Activated B cell treated with CpG ODN at 0.5 μM for 24 hours (primary cell): ENCODE data around the gene PARVB. TPM values are rescaled to one million over a fixed set of nuclear protein-coding genes. Genes with fewer than 3 reads are reported as not detected.

ENCODE experiments used
- ATAC-seq: fragments of 200-7000 bp; cut with Tn5 transposase; one replicate; pipeline ENCODE4 v1.10.0; 2021; ENCODE audit warnings: low read depth, mild to moderate bottlenecking, moderate library complexity
- CTCF ChIA-PET: fragments of 350-600 bp; sonication (Branson Sonifier 250); formaldehyde crosslinking; loops from one replicate; lab custom pipeline; 2021; ENCODE audit warnings: antibody characterized with exemption; lab: Charles Lee
- POLR2A ChIA-PET: fragments of 350-600 bp; sonication (Branson Sonifier 250); formaldehyde crosslinking; loops from one replicate; lab custom pipeline; 2021; ENCODE audit warnings: antibody characterized with exemption; lab: Charles Lee
- DNase-seq: peaks from one replicate; pipeline ENCODE4 v3.0.0; 2022
- H3K27ac Mint-ChIP-seq: one replicate; pipeline ENCODE4 v1.8.0; 2020; ENCODE audit warnings: mixed read lengths
- H3K27me3 Mint-ChIP-seq: one replicate; pipeline ENCODE4 v1.8.0; 2021; ENCODE audit warnings: mixed read lengths
- H3K36me3 Mint-ChIP-seq: one replicate; pipeline ENCODE4 v1.8.0; 2021; ENCODE audit warnings: low read depth, mixed read lengths
- H3K4me1 Mint-ChIP-seq: one replicate; pipeline ENCODE4 v1.8.0; 2021; ENCODE audit warnings: mixed read lengths
- H3K4me3 Mint-ChIP-seq: one replicate; pipeline ENCODE4 v1.8.0; 2020; ENCODE audit warnings: mild to moderate bottlenecking, mixed read lengths
- H3K9me3 Mint-ChIP-seq: one replicate; pipeline ENCODE4 v1.8.0; 2020; ENCODE audit warnings: mixed read lengths
- CTCF ChIP-seq: fragments of 200-600 bp; IDR thresholded peaks from one replicate; pipeline ENCODE4 v1.8.0; 2022; ENCODE audit warnings: antibody characterized with exemption, mild to moderate bottlenecking
- intact Hi-C: fragments of 100-400 bp; cut with micrococcal nuclease; formaldehyde crosslinking; loops from one replicate; pipeline ENCODE4 v1.15.1; 2024
- total RNA-seq: library from RNA; stranded (reverse); gene quantifications from 2 replicates; pipeline ENCODE4 v1.2.3, GENCODE V29; 2022

Gene PARVB
- total RNA-seq, 1 donor from 2014 or later = 53.5 TPM

- H3K9me3 Mint-ChIP-seq = peaks cover 18% of the 10 kb centered on the region
- H3K27ac Mint-ChIP-seq = no peak overlapping the region
- ATAC-seq = no peak
- peaks cover 5% of the 10 kb centered on the region for H3K4me1 Mint-ChIP-seq
- peaks cover 76% of the 10 kb centered on the region for H3K36me3 Mint-ChIP-seq
- CTCF ChIA-PET = no interaction called here
- TF ChIP-seq CTCF = no peak
- intact Hi-C loops = no loop called here
- no peaks in the 10 kb centered on the region for H3K27me3 Mint-ChIP-seq
- DNase-seq = no peak
- no peak overlapping the region for H3K4me3 Mint-ChIP-seq
- POLR2A ChIA-PET = no interaction called here
These were observed 103.3 kb downstream of the PARVB start for GRCh38 chr22:44127356-44127755.

GRCh38 chr22:44128958-44129618 lies 105.0 kb downstream of the PARVB start:
- peaks cover 5% of the 10 kb centered on the region for H3K4me1 Mint-ChIP-seq
- ATAC-seq (no peak), DNase-seq (no peak)
- no peak overlapping the region for H3K4me3 Mint-ChIP-seq
- no peak overlapping the region for H3K27ac Mint-ChIP-seq
- intact Hi-C loops = no loop called here
- H3K9me3 Mint-ChIP-seq = peaks cover 18% of the 10 kb centered on the region
- CTCF ChIA-PET = no interaction called here
- no peaks in the 10 kb centered on the region for H3K27me3 Mint-ChIP-seq
- POLR2A ChIA-PET = no interaction called here
- H3K36me3 Mint-ChIP-seq = peaks cover 76% of the 10 kb centered on the region
- no peak for TF ChIP-seq CTCF

GRCh38 chr22:44129619-44129976 lies 105.5 kb downstream of the PARVB start:
- no peak for TF ChIP-seq CTCF
- ChIA-PET POLR2A (no interaction called here), CTCF (no interaction called here)
- Mint-ChIP-seq H3K4me3 (no peak overlapping the region), H3K27ac (no peak overlapping the region), H3K4me1 (peaks cover 5% of the 10 kb centered on the region), H3K36me3 (peaks cover 76% of the 10 kb centered on the region), H3K9me3 (peaks cover 18% of the 10 kb centered on the region), H3K27me3 (no peaks in the 10 kb centered on the region)
- ATAC-seq (no peak), DNase-seq (no peak)
- intact Hi-C loops = no loop called here

- TF ChIP-seq CTCF = no peak
- no peaks in the 10 kb centered on the region for H3K27me3 Mint-ChIP-seq
- no peak overlapping the region for H3K4me3 Mint-ChIP-seq
- intact Hi-C loops = no loop called here
- peaks cover 75% of the 10 kb centered on the region for H3K36me3 Mint-ChIP-seq
- DNase-seq = no peak
- ChIA-PET CTCF (no interaction called here), POLR2A (no interaction called here)
- peaks cover 5% of the 10 kb centered on the region for H3K4me1 Mint-ChIP-seq
- ATAC-seq = no peak
- peaks cover 14% of the 10 kb centered on the region for H3K9me3 Mint-ChIP-seq
- H3K27ac Mint-ChIP-seq = no peak overlapping the region
These were observed 106.1 kb downstream of the PARVB start for GRCh38 chr22:44130076-44130711.

- ChIA-PET POLR2A (no interaction called here), CTCF (no interaction called here)
- intact Hi-C loops = no loop called here
- H3K36me3 Mint-ChIP-seq = peaks cover 75% of the 10 kb centered on the region
- peaks cover 7% of the 10 kb centered on the region for H3K9me3 Mint-ChIP-seq
- peaks cover 5% of the 10 kb centered on the region for H3K4me1 Mint-ChIP-seq
- no peak for TF ChIP-seq CTCF
- H3K27me3 Mint-ChIP-seq = no peaks in the 10 kb centered on the region
- ATAC-seq (no peak), DNase-seq (no peak)
- no peak overlapping the region for H3K27ac Mint-ChIP-seq
- no peak overlapping the region for H3K4me3 Mint-ChIP-seq
These were observed 107.3 kb downstream of the PARVB start for GRCh38 chr22:44131412-44131811.
